D721Med (cell line): ENCODE measurements around the gene MGAT4B.

Experiments
- DNase-seq: peaks from one replicate; pipeline ENCODE4 v3.0.0; 2011; ENCODE audit warnings: low spot score; ENCODE audit not compliant: insufficient read length
- FAIRE-seq: peaks from 2 replicates; lab custom pipeline; 2011; peaks lifted over from hg19 to GRCh38; lab: Jason Lieb, UNC
- TF ChIP-seq, protein P1 (sequence below): IDR thresholded peaks from 2 replicates; pipeline ENCODE4 v1.5.1; 2012; ENCODE audit warnings: mild to moderate bottlenecking, control low read depth; ENCODE audit not compliant: insufficient read depth; ENCODE audit errors: missing control alignments

The MGAT4B gene

DNA sequence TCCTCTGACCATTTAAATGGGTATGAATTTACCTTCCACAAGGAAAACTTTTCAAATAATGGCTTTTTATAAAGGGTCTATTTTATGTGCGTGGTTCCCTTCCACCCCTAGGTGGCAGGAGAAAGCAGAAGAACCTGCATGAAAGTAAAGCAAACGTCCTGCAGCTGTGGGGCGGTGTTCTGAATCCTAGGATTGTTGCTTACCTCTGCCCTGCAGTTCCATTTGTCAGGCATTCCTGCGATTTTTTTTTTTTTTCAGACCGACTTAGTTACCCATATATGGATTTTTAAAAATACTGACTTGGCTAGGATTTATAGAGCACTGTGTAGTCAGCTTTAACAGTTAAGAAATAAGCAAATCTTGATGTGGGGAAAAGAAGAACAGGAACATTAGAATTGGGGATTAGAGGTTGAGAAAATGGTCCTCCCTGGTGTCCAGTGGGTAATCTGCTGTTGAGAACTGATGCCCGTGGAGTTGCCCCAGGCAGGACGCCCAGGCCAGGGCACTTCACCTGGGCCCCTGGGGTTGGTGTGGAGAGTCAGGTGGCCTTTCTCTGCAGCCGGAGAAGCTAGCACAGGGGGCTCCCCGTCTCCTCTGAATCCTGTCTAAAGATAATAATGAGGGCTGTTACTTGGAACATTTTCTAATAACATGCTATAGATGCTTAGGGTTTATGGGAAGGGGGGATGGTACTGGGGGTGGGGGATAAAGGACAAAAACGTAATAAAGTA is 43.3 kb downstream of the MGAT4B start:
- TF ChIP-seq, protein P1, sequence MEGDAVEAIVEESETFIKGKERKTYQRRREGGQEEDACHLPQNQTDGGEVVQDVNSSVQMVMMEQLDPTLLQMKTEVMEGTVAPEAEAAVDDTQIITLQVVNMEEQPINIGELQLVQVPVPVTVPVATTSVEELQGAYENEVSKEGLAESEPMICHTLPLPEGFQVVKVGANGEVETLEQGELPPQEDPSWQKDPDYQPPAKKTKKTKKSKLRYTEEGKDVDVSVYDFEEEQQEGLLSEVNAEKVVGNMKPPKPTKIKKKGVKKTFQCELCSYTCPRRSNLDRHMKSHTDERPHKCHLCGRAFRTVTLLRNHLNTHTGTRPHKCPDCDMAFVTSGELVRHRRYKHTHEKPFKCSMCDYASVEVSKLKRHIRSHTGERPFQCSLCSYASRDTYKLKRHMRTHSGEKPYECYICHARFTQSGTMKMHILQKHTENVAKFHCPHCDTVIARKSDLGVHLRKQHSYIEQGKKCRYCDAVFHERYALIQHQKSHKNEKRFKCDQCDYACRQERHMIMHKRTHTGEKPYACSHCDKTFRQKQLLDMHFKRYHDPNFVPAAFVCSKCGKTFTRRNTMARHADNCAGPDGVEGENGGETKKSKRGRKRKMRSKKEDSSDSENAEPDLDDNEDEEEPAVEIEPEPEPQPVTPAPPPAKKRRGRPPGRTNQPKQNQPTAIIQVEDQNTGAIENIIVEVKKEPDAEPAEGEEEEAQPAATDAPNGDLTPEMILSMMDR: peak; percentile 91
- no peak for FAIRE-seq
- DNase-seq: peak; percentile 47

- no peak for FAIRE-seq
- TF ChIP-seq, protein P1: no peak
- no peak for DNase-seq
Measured at GRCh38 chr5:179762781-179763176, 43.9 kb downstream of the MGAT4B start.

DNA sequence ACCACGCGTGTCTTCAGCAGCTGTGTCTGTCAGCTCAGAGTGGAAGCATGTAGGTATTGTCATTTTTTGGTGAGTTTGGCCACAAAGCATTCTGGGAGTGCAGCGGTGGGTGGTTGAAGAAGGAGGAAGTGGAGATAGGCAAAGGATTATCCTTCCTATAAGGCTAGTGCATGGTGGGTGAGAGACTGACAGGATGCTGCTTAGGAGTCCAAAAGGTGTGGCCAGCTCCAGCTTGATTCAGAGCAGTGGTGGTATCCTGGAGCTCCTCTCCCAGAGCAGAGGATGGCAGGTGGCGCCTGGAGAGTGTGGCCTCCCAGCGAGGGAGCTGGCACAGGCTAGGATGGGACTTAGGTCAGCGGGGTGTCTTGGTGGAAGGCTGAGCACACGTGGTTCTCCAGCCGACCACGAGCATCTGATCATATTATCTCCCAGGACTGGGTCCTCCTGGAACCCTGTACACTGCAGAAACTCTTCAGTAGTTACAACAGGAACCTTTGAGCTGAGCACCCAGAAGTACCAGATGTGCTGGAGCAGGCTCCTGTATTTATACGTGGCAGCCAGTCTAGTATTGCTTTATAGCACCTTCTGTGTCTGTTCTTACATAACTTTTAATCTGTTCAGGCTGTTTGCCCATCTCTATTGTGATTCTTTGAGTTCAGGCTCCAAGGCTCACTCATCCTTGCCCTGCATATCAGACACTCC is 44.4 kb downstream of the MGAT4B start:
- FAIRE-seq: no peak
- DNase-seq: no peak
- TF ChIP-seq, protein P1: no peak

DNA sequence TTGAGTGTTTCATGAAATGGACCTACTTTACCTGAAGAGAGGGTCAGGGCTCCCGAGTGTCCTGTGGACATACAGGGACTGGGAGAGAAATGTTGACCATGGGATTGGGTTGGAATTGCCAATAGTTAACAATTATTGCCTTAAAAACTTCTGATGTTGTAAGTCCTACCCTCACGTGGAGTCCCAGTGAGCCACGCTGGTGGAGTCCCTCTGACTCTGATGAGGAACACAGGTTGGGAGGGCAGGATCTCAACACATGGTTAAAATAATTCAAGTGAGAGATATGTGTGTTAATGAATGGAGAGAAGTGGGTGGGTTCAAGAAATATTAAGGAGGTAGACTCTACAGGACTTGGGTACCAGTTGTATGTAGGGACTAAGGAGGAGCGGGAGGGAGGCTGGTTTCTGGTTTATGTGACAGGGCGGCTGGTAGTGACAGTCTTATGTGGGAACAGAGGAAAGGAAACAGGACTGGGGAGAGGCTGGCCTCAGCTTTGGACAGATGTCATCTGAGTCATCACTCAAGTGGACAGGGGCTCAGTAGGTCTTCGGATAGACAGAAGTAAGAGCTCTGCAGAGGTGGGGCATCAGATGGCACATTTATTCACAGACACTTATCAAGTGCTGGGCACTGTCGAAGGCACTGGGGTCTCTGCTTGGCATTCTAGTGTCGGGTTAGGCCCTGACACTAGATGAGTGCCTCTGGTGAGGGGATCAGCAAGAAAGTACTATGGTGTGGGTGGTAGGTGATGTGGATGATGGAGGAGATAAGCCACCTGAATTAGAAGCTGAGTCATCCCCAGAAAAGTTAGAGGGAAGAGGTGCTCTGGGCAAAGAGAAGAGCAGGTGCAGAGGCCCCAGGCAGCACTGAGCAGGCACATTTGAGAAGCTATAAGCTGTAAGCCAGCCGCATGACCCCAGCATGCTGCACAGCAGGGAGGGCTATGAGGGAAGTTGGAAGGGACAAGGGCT is 46.8 kb downstream of the MGAT4B start:
- DNase-seq (no peak), FAIRE-seq (no peak)
- TF ChIP-seq, protein P1: no peak

GRCh38 chr5:179758955-179759354 is 47.7 kb downstream of the MGAT4B start:
- TF ChIP-seq, protein P1: no peak
- no peak for DNase-seq
- no peak for FAIRE-seq

DNA sequence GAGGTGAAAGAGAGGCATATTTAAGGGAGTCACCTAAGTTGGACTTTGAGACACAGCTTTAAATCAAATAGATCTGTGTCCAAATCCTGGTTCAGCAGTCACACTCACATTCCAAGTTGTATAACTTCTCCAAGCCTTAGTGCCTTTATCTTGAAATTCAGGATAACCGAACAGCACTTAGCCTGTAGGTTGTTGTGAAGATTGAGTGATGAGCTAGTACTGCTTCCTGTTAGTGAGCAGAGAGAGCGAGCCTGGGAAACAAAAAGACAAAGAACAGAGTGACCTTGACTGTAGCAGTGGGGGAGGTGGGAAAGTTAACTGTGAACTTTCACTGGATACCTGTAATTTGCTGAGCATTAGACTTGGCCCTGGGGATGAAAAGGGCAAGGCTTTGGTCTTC is 51.6 kb downstream of the MGAT4B start:
- FAIRE-seq: no peak
- TF ChIP-seq, protein P1: no peak

More for the DNA sequence above, 51.6 kb downstream of the MGAT4B start:
- DNase-seq: no peak
